ENCODE data around the gene BRF1. TPM values are rescaled to one million over a fixed set of nuclear protein-coding genes. Genes with fewer than 3 reads are reported as not detected.

The BRF1 gene
- total and polyA plus RNA-seq, 8 donors = 13.6 to 50.2 (median 20.4) TPM

DNA sequence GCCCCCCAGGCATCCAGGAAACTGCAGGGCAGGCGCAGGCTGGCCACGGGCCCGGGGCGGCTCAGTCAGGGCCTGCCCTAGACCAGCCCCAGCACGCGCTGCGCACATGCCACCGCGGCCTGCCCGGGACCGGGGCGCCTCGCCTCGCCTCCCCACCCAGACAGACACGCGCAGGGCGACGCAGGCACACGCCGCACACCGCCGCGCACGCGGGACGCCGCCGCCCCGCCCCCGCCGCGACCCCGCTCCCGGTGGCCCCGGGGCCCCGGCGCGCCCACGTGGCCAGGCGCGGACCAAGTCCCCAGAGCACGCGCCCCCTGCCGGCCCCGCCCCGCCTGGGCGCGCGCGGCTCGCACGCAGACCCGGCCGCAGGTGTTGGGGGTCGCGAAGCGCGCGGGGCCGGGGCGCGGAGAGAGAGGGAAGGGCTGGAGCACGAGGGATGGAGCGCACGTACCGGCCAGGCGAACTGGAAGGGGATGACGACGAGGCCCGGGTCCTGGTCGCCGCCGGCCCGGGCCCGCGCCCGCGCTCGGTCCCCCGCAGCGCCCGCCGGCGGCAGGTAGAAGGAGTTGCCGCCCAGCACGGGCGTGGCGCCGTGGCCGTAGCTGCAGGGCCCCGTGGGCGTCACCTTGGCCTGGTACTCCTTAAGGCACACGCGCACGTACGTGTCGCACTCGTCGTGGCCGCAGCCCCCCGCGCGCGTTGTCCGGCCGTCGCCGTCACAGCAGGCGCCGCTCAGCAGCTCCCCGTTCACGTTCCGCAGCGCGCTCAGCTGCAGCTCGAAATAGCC is 133.3 kb downstream of the BRF1 start:
- ATAC-seq = peak in 2 of 4 donors; percentile 18 to 38
- Histone ChIP-seq H3K27me3 (no peaks in the 10 kb centered on the region), H3K36me3 (no peaks in the 10 kb centered on the region), H3K9me3 (no peaks in the 10 kb centered on the region), H3K27ac (no peak overlapping the region), H3K4me3 (peak overlapping the region; percentile 16 to 56 (median 36)), H3K4me1 (peaks cover 7 to 17% (median 13%) of the 10 kb centered on the region in 3 donors)
- intact Hi-C loops (cut with DNase I) = loop anchor here in 1 of 3 donors (10.0 kb wide), 1 partner anchor 73 kb away; no protein-coding TSS in a partner anchor
- WGBS, 2 donors = 12 to 13% methylated on average over 49 to 116 of the region's 116 CpGs
- DNase-seq = peak in 2 of 6 donors; percentile 43 to 55
- TF ChIP-seq, protein P1, sequence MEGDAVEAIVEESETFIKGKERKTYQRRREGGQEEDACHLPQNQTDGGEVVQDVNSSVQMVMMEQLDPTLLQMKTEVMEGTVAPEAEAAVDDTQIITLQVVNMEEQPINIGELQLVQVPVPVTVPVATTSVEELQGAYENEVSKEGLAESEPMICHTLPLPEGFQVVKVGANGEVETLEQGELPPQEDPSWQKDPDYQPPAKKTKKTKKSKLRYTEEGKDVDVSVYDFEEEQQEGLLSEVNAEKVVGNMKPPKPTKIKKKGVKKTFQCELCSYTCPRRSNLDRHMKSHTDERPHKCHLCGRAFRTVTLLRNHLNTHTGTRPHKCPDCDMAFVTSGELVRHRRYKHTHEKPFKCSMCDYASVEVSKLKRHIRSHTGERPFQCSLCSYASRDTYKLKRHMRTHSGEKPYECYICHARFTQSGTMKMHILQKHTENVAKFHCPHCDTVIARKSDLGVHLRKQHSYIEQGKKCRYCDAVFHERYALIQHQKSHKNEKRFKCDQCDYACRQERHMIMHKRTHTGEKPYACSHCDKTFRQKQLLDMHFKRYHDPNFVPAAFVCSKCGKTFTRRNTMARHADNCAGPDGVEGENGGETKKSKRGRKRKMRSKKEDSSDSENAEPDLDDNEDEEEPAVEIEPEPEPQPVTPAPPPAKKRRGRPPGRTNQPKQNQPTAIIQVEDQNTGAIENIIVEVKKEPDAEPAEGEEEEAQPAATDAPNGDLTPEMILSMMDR (IDR thresholded peaks at IDR 0.05) = no peak
- no peak for FAIRE-seq

DNA sequence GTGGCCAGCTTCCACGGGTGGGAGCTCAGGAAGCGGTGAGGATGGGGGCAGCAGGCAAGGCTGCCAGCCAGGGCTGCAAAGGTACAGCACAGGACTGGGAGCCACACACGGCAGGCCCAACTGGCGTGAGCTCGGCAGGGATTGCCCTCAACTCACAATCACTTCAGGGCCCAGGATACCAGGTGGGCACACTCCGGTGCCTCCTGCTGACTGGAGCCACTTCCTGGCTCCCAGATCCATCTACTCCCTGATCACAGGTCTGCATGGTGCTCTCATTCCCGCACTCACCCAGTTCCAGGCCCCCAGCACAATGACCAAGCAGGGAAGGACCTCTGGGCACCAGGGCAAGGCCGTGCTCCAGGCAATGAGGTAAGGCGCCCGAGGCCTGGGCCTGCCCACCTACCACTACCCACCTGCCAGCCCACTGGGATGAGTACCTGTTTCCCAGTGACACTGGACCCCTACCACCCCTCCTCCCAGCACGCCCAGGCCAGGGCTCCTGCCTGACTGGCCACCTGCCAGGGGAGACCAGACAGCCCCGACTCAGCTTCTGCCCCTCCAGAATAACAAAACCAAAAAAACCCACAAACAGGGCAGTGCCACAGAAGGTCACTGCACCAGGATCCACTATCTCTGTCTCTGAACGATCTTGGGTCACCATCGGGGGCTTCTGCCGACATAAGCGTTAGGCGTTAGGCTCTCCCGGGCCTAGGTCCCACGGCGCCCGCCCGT is 134.1 kb downstream of the BRF1 start:
- H3K4me1 ChIP-seq = peaks cover 7 to 17% (median 13%) of the 10 kb centered on the region in 3 donors
- H3K27me3 ChIP-seq = no peaks in the 10 kb centered on the region
- FAIRE-seq (no peak), DNase-seq (no peak), ATAC-seq (no peak)
- TF ChIP-seq, protein P1 (IDR thresholded peaks at IDR 0.05) = no peak
- intact Hi-C loops (cut with DNase I) = loop anchor here in 1 of 3 donors (10.0 kb wide), 1 partner anchor 72 kb away; no protein-coding TSS in a partner anchor
- no peaks in the 10 kb centered on the region for H3K36me3 ChIP-seq
- H3K4me3 ChIP-seq = peak overlapping the region in 2 of 4 donors; percentile 20 to 48
- WGBS, 2 donors = 65 to 68% methylated on average over 22 of the region's 22 CpGs
- H3K27ac ChIP-seq = no peak overlapping the region
- no peaks in the 10 kb centered on the region for H3K9me3 ChIP-seq

DNA sequence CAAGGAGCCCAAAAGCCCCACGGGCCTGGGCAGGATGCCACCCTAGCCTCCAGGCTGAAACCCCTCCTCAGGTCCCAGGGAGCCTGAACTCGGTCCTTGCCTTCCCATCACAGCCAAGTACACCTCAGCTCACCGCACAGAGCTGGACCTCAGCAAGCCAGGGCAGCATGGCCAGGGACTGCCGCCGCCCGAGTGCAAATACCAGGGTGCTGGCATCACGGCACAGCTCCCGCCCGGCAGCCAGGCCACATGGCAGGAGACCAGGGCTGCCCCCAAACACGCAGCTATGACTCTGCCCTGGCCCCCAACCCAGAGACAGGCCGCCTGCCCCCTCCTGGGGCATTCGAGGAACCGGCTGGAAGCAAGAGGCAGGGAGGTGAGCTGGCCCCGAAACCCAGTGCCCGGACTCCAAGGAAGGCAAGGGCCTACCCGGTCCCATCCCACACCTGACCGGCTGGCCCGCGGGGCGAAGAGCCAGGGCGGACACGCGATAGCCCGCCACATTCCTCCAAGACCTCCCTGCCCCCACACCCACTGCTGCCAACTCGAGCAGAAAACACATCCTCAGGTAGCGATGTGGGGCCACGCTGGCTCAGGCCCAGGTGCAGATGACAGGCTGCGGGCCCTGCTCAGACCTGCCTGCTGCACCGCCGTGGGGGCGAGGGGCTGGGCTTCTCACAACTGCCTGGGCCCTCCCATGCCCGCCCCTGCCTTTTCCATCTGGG is 134.9 kb downstream of the BRF1 start:
- H3K27me3 ChIP-seq = no peaks in the 10 kb centered on the region
- intact Hi-C loops (cut with DNase I) = loop anchor here in 1 of 3 donors (10.0 kb wide), 1 partner anchor 71 kb away; no protein-coding TSS in a partner anchor
- H3K4me3 ChIP-seq = no peak overlapping the region
- DNase-seq = peak in 2 of 6 donors; percentile 43 to 55
- WGBS, 2 donors = 61 to 69% methylated on average over 32 of the region's 32 CpGs
- ATAC-seq = no peak
- no peaks in the 10 kb centered on the region for H3K36me3 ChIP-seq
- H3K4me1 ChIP-seq = peaks cover 3 to 12% (median 11%) of the 10 kb centered on the region in 3 donors
- no peak for FAIRE-seq
- no peaks in the 10 kb centered on the region for H3K9me3 ChIP-seq
- TF ChIP-seq, protein P1 (IDR thresholded peaks at IDR 0.05) = no peak
- no peak overlapping the region for H3K27ac ChIP-seq

DNA sequence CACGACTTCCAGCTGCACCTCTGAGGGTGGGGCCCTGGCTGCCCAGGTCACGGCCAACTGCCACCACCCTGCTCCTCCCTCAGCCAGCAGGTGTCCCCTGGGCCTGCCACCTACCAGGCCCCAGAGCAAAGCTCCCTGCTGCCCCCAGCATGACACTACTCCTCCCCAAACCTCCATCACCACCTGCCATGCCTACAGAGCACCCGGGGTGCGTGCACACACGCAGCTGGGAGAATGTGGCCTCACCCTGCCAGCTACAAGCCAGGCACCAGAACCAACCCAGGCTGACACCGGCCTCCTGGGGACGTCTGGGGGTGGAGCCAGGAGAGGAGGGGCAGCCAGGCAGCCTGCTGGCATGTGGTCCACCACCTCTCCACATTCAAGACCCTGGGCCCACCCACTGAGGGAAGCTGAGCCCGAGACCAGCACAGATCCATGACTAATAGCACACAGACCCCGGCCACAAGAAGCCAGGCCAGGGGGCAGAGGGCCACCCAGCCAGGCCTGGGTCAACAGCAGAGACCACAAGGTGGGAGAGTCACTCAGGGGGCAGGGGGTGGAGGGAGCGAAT is 135.6 kb downstream of the BRF1 start:
- FAIRE-seq (no peak), DNase-seq (no peak), ATAC-seq (no peak)
- no peak overlapping the region for H3K4me3 ChIP-seq
- 51 to 54% methylated on average over 9 to 10 of the region's 10 CpGs for WGBS, 2 donors
- no peaks in the 10 kb centered on the region for H3K9me3 ChIP-seq
- no peaks in the 10 kb centered on the region for H3K36me3 ChIP-seq
- no peaks in the 10 kb centered on the region for H3K27me3 ChIP-seq
- no peak overlapping the region for H3K27ac ChIP-seq
- intact Hi-C loops (cut with DNase I) = loop anchor here in 1 of 3 donors (10.0 kb wide), 1 partner anchor 70 kb away; no protein-coding TSS in a partner anchor
- TF ChIP-seq, protein P1 (IDR thresholded peaks at IDR 0.05) = no peak
- peaks cover 0 to 6% (median 4%) of the 10 kb centered on the region in 3 donors for H3K4me1 ChIP-seq

Measured in pancreas (tissue), 10 donors.